Ishikawa (cell line): ENCODE data around the gene S100A1.

Experiments used
- CEBPB ChIP-seq: IDR thresholded peaks from 2 replicates; pipeline ENCODE4 v1.6.1; 2012
- EGR1 ChIP-seq: IDR thresholded peaks from 2 replicates; pipeline ENCODE4 v1.6.1; 2012
- EP300 ChIP-seq: IDR thresholded peaks from 2 replicates; pipeline ENCODE4 v1.6.1; 2012; ENCODE audit warnings: borderline replicate concordance
- FOXM1 ChIP-seq: IDR thresholded peaks from 2 replicates; pipeline ENCODE4 v1.6.1; 2012; ENCODE audit warnings: low read depth, borderline replicate concordance
- MAX ChIP-seq: IDR thresholded peaks from 2 replicates; pipeline ENCODE4 v1.6.1; 2012
- NFIC ChIP-seq: IDR thresholded peaks from 2 replicates; pipeline ENCODE4 v1.6.1; 2012
- REST ChIP-seq: IDR thresholded peaks from 2 replicates; pipeline ENCODE4 v1.6.1; 2012; ENCODE audit warnings: low read depth, mild to moderate bottlenecking
- USF1 ChIP-seq: IDR thresholded peaks from 2 replicates; pipeline ENCODE4 v1.6.1; 2012

GRCh38 chr1:153626477-153626903 is 1.7 kb upstream of the S100A1 start:
- TF ChIP-seq FOXM1 (no peak), CEBPB (no peak), MAX (no peak), REST (no peak), EP300 (no peak), USF1 (no peak), EGR1 (no peak), NFIC (no peak)
